Testis (tissue), 3 donors: ENCODE measurements around the gene SLCO4A1. TPM values are rescaled to one million over a fixed set of nuclear protein-coding genes. Genes with fewer than 3 reads are reported as not detected.
A peak's percentile ranks its signal among the peaks of the same experiment; 100 is the strongest.

ENCODE experiments used
- DNase-seq: peaks from one replicate; pipeline ENCODE4 v3.0.0-alpha.2; 2019
- H3K27ac ChIP-seq, 2 donors: fragments of 200-600 bp; sonication (generic); one replicate each; pipeline ENCODE4 v1.5.1; 2019
- H3K27me3 ChIP-seq: fragments of 200-600 bp; sonication (generic); one replicate; pipeline ENCODE4 v1.5.1; 2019
- H3K36me3 ChIP-seq: fragments of 200-600 bp; sonication (generic); one replicate; pipeline ENCODE4 v1.5.1; 2017; ENCODE audit warnings: low read depth; ENCODE audit errors: missing control alignments
- H3K4me1 ChIP-seq: fragments of 200-600 bp; sonication (generic); one replicate; pipeline ENCODE4 v1.5.1; 2019
- H3K4me3 ChIP-seq, 2 donors: fragments of 200-600 bp; sonication (generic); one replicate each; pipeline ENCODE4 v1.5.1; 2017 to 2019
- H3K9me3 ChIP-seq: fragments of 200-600 bp; sonication (generic); one replicate; pipeline ENCODE4 v1.5.1; 2017
- POLR2A ChIP-seq: fragments of 450-650 bp; IDR thresholded peaks from one replicate; pipeline ENCODE4 v1.6.1; 2017; ENCODE audit warnings: antibody characterized with exemption, mild to moderate bottlenecking, moderate library complexity
- WGBS, 2 donors: methylation state at CpG; one replicate each; pipeline ENCODE4 v1.1.5; 2018; 5-methylcytosine and 5-hydroxymethylcytosine counted together
- intact Hi-C: fragments of 100-400 bp; cut with DNase I; formaldehyde crosslinking; loops from one replicate; pipeline ENCODE4 v1.15.1; 2023; ENCODE audit warnings: low total_unique reads
- polyA plus RNA-seq: library from polyadenylated mRNA; stranded (reverse); fragments of 350-450 nt; fragmentation: Illumina TruSeq; extraction: RNeasy Lipid Tissue Mini Kit (QIAGEN cat#74804); gene quantifications from one replicate; pipeline ENCODE4 v1.2.3, GENCODE V29; 2014; ENCODE audit warnings: low read depth, low replicate concordance; ENCODE audit not compliant: insufficient read depth
- total RNA-seq, 2 donors: library from RNA; depleted of rRNA; stranded (reverse); fragments of >200 nt; gene quantifications; one replicate each; pipeline ENCODE4 v1.2.3, GENCODE V29; 2016
- TF ChIP-seq, protein P1 (sequence below), 3 experiments: fragments of 450-650 bp in 2 of 3; fragments of 200-600 bp in 1 of 3; sonication (generic) in 1 of 3; IDR thresholded peaks; one replicate each; pipeline ENCODE4 v1.5.1; 2016 to 2019; ENCODE audit warnings: antibody characterized with exemption in 3 of 3, mild to moderate bottlenecking in 2 of 3, moderate library complexity in 1 of 3

The SLCO4A1 gene
- total and polyA plus RNA-seq, 3 donors from 2014 or later: 4.2 to 14.2 (median 9.8) TPM

DNA sequence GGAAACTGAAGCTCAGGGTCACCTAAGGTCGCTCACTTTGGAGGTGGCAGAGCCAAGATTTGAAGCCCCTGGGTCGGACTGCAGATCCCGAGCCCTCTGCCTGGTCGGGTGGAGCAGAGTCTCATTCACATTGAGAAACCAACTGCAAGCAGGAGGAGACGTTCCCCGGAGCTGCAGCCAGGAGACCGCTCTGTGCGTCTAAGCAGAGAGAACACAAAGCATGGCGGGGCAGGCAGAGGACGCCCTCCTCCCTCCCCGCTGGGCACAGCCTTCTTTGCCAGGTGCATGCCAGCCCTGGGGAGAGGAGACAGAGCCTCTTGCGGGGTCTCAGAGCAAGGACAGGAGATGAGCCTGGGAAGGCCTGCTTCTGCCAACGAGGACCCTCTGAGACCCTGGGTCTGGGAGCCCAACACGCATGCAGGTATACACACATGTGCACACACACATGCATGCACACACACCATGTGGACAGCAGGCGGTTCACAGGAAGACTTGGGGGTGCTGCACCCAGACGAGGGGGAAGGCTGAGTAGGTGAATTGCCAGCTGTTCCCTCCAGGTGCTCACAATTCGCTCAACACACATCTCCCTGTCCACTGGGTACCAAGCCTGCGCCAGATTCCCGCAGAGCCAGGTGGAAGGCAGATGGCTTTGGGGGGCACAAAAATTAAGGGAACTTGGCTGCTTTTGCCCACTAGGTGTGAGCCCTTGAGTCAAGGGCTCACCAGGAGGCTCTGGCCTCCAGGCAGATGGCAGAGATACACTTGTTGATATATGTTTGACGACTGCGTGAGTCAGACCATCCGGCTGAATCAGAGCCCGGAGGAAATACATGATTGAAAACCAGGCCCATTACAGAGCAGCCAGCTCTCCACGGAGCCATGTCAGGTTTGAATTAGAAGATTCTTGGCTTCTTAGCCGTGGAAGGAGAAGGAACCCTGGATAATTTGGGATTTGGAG, 60.9 kb downstream of the SLCO4A1 start:
- H3K27ac ChIP-seq: no peak overlapping the region
- H3K4me1 ChIP-seq: no peaks in the 10 kb centered on the region
- no peak for DNase-seq
- H3K27me3 ChIP-seq: no peaks in the 10 kb centered on the region
- WGBS, 2 donors: 84 to 95% methylated on average over 16 to 25 of the region's 25 CpGs
- no peaks in the 10 kb centered on the region for H3K36me3 ChIP-seq
- TF ChIP-seq, protein P1, sequence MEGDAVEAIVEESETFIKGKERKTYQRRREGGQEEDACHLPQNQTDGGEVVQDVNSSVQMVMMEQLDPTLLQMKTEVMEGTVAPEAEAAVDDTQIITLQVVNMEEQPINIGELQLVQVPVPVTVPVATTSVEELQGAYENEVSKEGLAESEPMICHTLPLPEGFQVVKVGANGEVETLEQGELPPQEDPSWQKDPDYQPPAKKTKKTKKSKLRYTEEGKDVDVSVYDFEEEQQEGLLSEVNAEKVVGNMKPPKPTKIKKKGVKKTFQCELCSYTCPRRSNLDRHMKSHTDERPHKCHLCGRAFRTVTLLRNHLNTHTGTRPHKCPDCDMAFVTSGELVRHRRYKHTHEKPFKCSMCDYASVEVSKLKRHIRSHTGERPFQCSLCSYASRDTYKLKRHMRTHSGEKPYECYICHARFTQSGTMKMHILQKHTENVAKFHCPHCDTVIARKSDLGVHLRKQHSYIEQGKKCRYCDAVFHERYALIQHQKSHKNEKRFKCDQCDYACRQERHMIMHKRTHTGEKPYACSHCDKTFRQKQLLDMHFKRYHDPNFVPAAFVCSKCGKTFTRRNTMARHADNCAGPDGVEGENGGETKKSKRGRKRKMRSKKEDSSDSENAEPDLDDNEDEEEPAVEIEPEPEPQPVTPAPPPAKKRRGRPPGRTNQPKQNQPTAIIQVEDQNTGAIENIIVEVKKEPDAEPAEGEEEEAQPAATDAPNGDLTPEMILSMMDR (IDR thresholded peaks at IDR 0.05): no peak
- no peak for TF ChIP-seq POLR2A
- intact Hi-C loops: no loop called here
- no peaks in the 10 kb centered on the region for H3K9me3 ChIP-seq
- no peak overlapping the region for H3K4me3 ChIP-seq

DNA sequence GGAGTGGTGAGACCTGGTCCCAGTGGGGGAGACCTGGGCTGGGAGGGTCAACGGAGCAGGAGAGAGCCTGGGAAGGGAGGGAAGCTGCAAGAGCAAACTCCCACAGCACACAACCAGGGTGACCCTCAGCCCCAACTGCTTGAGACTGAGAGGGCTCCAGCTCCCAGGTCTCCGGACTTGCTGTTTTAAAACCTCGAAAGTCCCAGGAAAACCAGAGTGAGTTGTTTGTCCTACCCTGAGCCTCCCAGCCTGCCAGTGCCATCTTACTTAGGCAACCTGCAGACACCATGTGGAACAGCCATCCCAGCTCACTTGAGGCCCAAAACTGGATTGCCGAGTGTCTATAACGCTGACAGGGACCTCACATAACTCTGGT, 61.5 kb downstream of the SLCO4A1 start:
- DNase-seq: no peak
- H3K4me1 ChIP-seq: no peaks in the 10 kb centered on the region
- intact Hi-C loops: no loop called here
- TF ChIP-seq, protein P1 (IDR thresholded peaks at IDR 0.05): no peak
- TF ChIP-seq POLR2A: no peak
- H3K9me3 ChIP-seq: no peaks in the 10 kb centered on the region
- no peak overlapping the region for H3K27ac ChIP-seq
- no peaks in the 10 kb centered on the region for H3K36me3 ChIP-seq
- 77 to 94% methylated on average over 4 to 5 of the region's 5 CpGs for WGBS, 2 donors
- no peaks in the 10 kb centered on the region for H3K27me3 ChIP-seq
- no peak overlapping the region for H3K4me3 ChIP-seq

DNA sequence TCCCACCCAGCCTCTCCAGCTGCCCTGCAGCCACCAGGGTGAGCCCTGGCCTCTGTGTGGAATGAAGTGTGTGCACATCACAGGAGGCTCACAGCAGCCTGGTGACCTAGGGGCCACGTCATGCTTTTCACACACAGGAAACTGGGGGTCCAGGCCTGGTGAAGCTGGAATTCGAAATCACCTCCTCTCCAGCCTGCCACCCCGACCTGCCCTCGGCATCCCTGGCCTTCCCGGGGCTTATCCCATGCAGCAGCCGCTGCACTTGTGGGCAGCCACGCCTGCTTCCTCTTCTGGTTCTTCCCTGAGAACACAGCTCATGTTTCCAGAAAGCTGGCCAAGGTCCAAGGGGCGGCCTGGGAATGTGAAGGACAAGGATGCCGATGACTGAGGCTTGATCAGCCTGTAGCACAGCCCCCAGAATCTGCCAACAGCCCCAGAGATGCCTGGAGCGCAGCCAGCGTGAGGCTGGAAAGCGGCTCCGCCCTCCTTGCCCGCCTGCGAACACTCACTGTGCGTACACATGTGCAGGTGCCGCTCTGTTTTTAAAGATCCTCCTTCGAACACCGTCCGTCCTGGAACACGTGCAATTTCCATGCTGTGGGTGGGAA, 62.1 kb downstream of the SLCO4A1 start:
- intact Hi-C loops: no loop called here
- TF ChIP-seq, protein P1 (IDR thresholded peaks at IDR 0.05): no peak
- TF ChIP-seq POLR2A: no peak
- Histone ChIP-seq H3K27me3 (no peaks in the 10 kb centered on the region), H3K27ac (no peak overlapping the region), H3K4me3 (no peak overlapping the region), H3K4me1 (no peaks in the 10 kb centered on the region), H3K9me3 (no peaks in the 10 kb centered on the region), H3K36me3 (no peaks in the 10 kb centered on the region)
- WGBS, 2 donors: 22 to 47% methylated on average over 14 to 21 of the region's 21 CpGs
- peak; percentile 94 for DNase-seq

DNA sequence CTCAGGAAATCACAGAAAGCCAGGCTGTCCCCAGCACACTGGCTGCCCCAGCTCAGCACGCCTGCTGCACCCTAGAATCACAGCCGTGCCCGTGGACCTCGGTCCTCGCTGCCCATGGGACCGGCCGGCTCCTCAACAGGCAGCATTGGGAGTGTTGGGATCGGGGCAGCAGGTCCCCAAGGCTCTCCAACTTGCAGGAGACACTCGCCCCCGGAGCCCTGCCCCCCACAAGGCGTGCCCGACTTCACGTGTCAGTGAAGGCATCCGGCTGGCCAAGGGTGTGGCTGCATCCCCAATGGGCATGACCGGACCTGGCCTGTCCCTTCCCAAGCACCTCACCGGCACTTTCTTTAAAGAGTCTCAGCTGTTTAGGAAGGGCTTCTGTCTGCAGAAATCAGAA, 63.3 kb downstream of the SLCO4A1 start:
- Histone ChIP-seq H3K4me3 (no peak overlapping the region), H3K36me3 (no peaks in the 10 kb centered on the region), H3K9me3 (no peaks in the 10 kb centered on the region), H3K27ac (no peak overlapping the region), H3K27me3 (no peaks in the 10 kb centered on the region), H3K4me1 (no peaks in the 10 kb centered on the region)
- WGBS, 2 donors: 84 to 87% methylated on average over 7 to 16 of the region's 16 CpGs
- intact Hi-C loops: no loop called here
- no peak for DNase-seq
- TF ChIP-seq, protein P1 (IDR thresholded peaks at IDR 0.05): no peak
- no peak for TF ChIP-seq POLR2A
